Spinal cord (tissue), 10 donors: ENCODE measurements around the gene KIAA1217. TPM values are rescaled to one million over a fixed set of nuclear protein-coding genes. Genes with fewer than 3 reads are reported as not detected.

ENCODE experiments used
- DNase-seq, 6 donors: peaks; one replicate each; pipeline versions ENCODE4 v3.0.0 to v3.0.0-alpha.2; 2013 to 2015; ENCODE audit warnings: low spot score in 6 of 6, low read depth in 4 of 6
- H3K27ac ChIP-seq: one replicate; pipeline ENCODE4 v1.5.1; 2013; ENCODE audit warnings: low read depth, low read length, control low read depth
- H3K27me3 ChIP-seq: one replicate; pipeline ENCODE4 v1.6.1; 2013; ENCODE audit warnings: low read length; ENCODE audit not compliant: control insufficient read depth, insufficient read depth
- H3K36me3 ChIP-seq: one replicate; pipeline ENCODE4 v1.6.1; 2013; ENCODE audit warnings: low read length; ENCODE audit not compliant: control insufficient read depth, insufficient read depth
- H3K4me1 ChIP-seq: one replicate; pipeline ENCODE4 v1.6.1; 2013; ENCODE audit warnings: low read length; ENCODE audit not compliant: control insufficient read depth, insufficient read depth
- H3K4me3 ChIP-seq: one replicate; pipeline ENCODE4 v1.5.1; 2013; ENCODE audit warnings: low read depth, low read length, control low read depth
- H3K9me3 ChIP-seq: one replicate; pipeline ENCODE4 v1.6.1; 2013; ENCODE audit warnings: low read length; ENCODE audit not compliant: control insufficient read depth, insufficient read depth
- WGBS: methylation state at CpG from one replicate; pipeline ENCODE4 v1.1.5; 2013; ENCODE audit warnings: missing lambda C conversion rate; ENCODE audit not compliant: insufficient coverage; 5-methylcytosine and 5-hydroxymethylcytosine counted together
- polyA plus RNA-seq, 2 donors: library from polyadenylated mRNA; unstranded; fragments of 120-200 nt; gene quantifications; one replicate each; pipeline ENCODE4 v1.2.1, GENCODE V29; 2013; ENCODE audit not compliant: insufficient read length in 2 of 2
- total RNA-seq, 2 donors: library from RNA; depleted of rRNA in 1 of 2; stranded (reverse); fragments of 120-200 nt in 1 of 2; fragments of >200 nt in 1 of 2; gene quantifications; one replicate each; pipeline versions ENCODE4 v1.2.3 to v1.2.4, GENCODE V29; 2013 to 2014
- donor health status: healthy.

KIAA1217 gene
- total and polyA plus RNA-seq, 4 donors, result 8.7 to 26.7 (median 15.3) TPM

DNA sequence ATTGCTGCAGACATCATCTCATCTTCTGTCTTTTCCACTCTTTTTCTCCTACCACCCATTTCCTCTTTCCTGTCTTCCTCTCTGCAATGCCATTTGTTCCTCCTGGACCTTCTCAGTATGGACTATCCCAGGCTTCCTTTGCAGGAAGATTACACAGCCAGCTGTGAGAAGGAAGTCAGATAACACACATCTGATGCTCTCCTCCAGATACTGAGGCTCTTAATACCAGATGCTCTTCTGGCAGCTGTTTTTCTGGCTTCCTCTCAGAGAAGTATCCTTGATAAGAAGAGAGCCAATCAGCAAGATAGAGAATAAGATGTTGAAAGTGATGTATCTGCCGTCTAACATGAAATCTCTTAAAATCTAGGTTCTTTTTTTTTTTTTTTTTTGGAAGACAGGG, 14.4 kb downstream of the KIAA1217 start:
- no peaks in the 10 kb centered on the region for H3K4me1 ChIP-seq
- WGBS, result no CpG with 5 or more reads among the region's 1 CpG
- no peaks in the 10 kb centered on the region for H3K9me3 ChIP-seq
- no peaks in the 10 kb centered on the region for H3K27me3 ChIP-seq
- H3K27ac ChIP-seq, result no peak overlapping the region
- no peak overlapping the region for H3K4me3 ChIP-seq
- no peak for DNase-seq
- H3K36me3 ChIP-seq, result no peaks in the 10 kb centered on the region

DNA sequence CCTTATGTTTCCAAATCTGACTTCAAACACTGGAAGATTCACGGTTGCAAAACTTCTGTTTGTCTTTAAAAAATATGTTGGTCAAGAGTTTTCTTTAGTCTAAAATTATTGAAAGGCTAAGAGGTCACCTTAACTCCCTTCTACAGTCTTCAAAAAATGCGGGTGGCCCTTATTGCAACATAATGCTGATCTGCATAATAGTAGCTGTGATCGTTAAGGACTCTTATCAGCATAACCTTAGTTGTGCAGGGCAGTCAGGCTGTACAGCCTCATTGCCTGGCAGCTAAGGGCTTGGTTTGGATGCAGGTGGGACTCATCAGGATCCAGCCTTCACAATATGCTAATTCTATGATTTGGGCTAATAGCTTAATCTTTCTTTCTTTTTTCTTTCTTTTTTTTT, 15.0 kb downstream of the KIAA1217 start:
- no peaks in the 10 kb centered on the region for H3K4me1 ChIP-seq
- no peaks in the 10 kb centered on the region for H3K27me3 ChIP-seq
- H3K36me3 ChIP-seq, result no peaks in the 10 kb centered on the region
- DNase-seq, result no peak
- no peaks in the 10 kb centered on the region for H3K9me3 ChIP-seq
- no peak overlapping the region for H3K27ac ChIP-seq
- H3K4me3 ChIP-seq, result no peak overlapping the region
- WGBS, result 67% methylated on average over 1 of the region's 3 CpGs

DNA sequence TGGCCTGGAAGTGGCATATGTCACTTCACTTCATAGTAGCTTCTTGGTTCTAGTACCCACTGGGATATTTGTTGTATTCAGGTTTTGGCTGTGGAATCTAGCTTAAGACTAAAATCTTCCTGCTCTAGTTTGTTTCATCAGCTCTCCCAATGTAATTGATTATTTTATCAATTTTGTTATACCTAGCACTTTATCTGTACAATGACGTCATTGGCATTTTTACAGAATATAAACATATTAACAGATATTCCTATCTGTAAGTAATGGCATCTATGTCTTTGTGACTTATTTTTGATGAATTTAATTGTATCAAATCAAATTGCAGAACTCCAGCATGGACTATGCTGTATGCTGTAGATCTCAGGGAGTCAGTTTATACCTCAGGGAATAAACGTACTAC, 19.7 kb downstream of the KIAA1217 start:
- no peaks in the 10 kb centered on the region for H3K9me3 ChIP-seq
- no peaks in the 10 kb centered on the region for H3K36me3 ChIP-seq
- no CpG with 5 or more reads among the region's 2 CpGs for WGBS
- no peak overlapping the region for H3K4me3 ChIP-seq
- no peaks in the 10 kb centered on the region for H3K27me3 ChIP-seq
- H3K4me1 ChIP-seq, result no peaks in the 10 kb centered on the region
- no peak for DNase-seq
- no peak overlapping the region for H3K27ac ChIP-seq

DNA sequence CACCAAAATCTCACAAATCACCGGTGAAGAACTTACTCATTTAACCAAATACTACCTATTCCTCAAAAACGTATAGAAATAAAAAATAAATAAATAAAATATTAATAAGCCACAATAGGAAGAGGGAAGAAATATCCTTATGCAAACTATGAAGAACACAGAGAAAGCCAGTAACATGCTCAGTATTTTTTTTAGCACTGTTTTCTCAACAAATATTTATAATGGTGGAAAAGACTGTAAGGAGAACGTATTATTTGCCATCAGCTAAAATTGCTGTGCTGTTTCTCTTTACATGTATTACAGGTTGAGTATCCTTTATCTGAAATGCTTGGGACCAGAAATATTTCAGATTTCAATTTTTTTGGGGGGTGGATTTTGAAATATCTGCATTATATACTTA, 21.0 kb downstream of the KIAA1217 start:
- H3K9me3 ChIP-seq, result no peaks in the 10 kb centered on the region
- no peaks in the 10 kb centered on the region for H3K4me1 ChIP-seq
- WGBS, result no CpG with 5 or more reads among the region's 3 CpGs
- DNase-seq, result no peak
- no peaks in the 10 kb centered on the region for H3K27me3 ChIP-seq
- H3K27ac ChIP-seq, result no peak overlapping the region
- no peaks in the 10 kb centered on the region for H3K36me3 ChIP-seq
- H3K4me3 ChIP-seq, result no peak overlapping the region

DNA sequence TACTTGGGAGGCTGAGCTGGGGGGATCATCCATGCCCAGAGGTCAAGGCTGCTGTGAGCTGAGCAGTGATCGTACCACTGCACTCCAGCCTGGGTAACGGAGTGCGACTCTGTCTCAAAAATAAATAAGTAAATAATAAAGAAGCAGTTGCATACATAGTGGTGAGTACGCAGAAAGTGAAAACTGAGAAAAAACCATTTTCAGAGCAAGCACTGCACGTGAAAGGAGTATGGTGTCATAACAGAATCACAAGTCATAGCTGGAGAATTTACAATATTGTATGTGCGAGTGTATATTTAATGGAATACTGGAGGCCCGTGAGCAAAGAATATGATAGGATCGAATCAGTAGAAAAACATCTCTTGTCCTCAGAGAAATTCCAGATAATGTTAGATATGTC, 22.3 kb downstream of the KIAA1217 start:
- Histone ChIP-seq H3K27ac (no peak overlapping the region), H3K9me3 (no peaks in the 10 kb centered on the region), H3K36me3 (no peaks in the 10 kb centered on the region), H3K27me3 (no peaks in the 10 kb centered on the region), H3K4me1 (no peaks in the 10 kb centered on the region), H3K4me3 (no peak overlapping the region)
- no peak for DNase-seq
- WGBS, result 100% methylated on average over 1 of the region's 8 CpGs

DNA sequence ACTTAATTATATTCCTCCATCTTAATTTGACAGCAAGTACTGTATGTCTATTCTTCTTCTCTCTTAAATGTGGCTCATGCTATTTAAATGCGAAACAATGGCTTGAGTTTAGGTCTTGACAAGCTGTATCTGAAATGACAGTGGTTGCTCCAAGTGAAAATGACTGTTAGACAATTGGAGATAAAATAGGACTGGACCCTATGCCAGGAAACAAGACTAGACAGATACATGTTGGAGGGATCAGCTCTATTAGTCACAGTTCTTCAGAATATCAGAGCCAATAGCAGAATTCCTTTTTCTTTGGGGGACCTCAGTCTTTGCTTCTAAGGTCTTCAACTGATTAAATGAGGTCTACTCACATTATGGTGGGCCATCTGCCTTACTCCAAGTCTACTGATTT, 25.8 kb downstream of the KIAA1217 start:
- Histone ChIP-seq H3K4me3 (no peak overlapping the region), H3K36me3 (no peaks in the 10 kb centered on the region), H3K4me1 (no peaks in the 10 kb centered on the region), H3K9me3 (no peaks in the 10 kb centered on the region), H3K27me3 (no peaks in the 10 kb centered on the region), H3K27ac (no peak overlapping the region)
- DNase-seq, result no peak
- 100% methylated on average over 1 of the region's 1 CpG for WGBS

DNA sequence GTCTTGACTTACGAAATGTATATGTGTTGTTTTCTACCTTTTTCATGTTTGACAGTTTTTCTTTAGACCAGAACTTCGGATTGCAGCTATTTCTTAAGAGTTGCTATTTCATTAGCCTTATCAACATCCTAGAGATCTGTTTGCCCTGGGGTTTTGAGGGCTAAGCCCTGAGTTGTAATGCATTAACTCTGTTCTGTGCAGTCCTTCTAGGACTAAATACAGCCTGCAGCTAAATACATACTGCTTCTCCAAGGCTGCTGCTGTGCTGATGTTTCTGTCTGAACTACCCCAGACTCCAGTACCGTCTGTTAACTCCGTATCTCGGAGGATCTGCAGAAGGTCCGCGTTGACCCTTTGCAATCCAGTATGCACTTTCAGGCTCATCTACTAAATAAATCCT, 26.5 kb downstream of the KIAA1217 start:
- 70% methylated on average over 3 of the region's 7 CpGs for whole genome bisulfite sequencing
- Histone ChIP-seq H3K27ac (no peak overlapping the region), H3K9me3 (no peaks in the 10 kb centered on the region), H3K4me3 (no peak overlapping the region), H3K27me3 (no peaks in the 10 kb centered on the region), H3K36me3 (no peaks in the 10 kb centered on the region), H3K4me1 (no peaks in the 10 kb centered on the region)
- DNase-seq, result no peak

DNA sequence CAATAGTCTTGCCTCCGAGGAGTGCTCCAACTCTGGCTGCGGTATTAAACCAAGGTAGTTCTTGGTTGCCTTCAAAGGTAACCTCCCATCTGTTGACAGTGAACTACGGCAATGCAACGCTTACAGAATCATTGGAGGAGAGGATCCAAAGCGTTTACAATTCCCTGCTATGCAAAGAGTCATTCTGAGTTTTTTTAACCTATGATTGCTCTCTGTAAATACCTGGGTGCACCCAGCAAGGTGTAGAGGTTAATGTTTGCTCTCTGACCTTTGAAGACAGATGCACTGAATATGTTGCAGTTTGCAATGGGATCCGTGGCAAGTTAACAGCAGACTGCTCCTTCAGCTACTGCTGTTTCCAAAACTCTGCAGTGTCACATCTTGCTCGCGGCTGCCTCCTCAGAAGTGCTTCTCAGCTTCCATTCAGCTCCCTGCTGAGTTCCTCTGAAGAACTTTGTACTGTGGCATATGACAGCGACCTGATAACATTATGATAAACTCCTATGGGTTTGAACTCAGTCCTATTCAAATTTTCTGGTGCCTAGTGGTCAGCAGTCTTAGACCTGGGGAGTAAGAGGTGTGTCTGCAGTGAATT, 29.0 kb downstream of the KIAA1217 start:
- no peaks in the 10 kb centered on the region for H3K27me3 ChIP-seq
- peak in 2 of 6 donors; percentile 20 to 40 for DNase-seq
- WGBS, result 52% methylated on average over 8 of the region's 9 CpGs
- no peaks in the 10 kb centered on the region for H3K36me3 ChIP-seq
- no peaks in the 10 kb centered on the region for H3K9me3 ChIP-seq
- no peak overlapping the region for H3K27ac ChIP-seq
- peaks cover 4% of the 10 kb centered on the region for H3K4me1 ChIP-seq
- no peak overlapping the region for H3K4me3 ChIP-seq

DNA sequence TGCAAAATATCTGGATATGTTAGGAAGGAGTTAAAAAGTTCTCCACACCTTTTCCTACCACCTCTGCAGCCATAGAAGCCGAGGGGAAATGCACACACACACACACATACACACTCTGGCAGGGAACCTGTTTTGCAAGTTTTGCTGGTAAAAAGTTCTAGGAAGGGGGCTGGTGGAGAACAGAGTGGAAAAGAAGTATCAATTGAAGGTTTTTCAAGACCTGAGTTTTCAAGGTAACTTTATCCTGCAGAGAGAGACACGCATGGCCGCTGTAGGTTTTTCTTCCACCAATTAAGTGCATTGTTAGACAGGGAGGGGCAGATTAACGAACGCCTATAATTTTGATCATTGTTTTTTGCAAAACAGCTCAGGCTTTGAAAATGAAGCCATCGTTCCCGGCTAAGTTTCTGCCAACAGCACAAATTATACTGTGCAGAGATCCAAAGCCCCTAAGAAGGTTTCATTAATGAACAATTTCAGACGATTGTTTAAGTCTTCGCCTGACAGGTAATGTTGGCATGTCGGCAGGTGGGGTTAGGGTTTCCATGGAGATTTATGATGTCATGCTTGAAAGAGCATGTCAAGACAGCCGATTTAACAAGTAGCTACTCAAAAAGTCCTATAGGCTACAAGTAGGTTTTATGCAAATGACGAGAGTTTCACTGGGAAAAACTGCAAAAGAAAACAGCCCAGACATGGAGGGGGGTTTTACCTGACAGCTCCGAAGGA, 29.7 kb downstream of the KIAA1217 start:
- H3K27me3 ChIP-seq, result no peaks in the 10 kb centered on the region
- 21% methylated on average over 11 of the region's 13 CpGs for WGBS
- H3K4me3 ChIP-seq, result peak overlapping the region; percentile 4
- no peaks in the 10 kb centered on the region for H3K9me3 ChIP-seq
- H3K27ac ChIP-seq, result no peak overlapping the region
- H3K4me1 ChIP-seq, result peaks cover 4% of the 10 kb centered on the region
- peak in 1 of 6 donors; percentile 19 for DNase-seq
- H3K36me3 ChIP-seq, result no peaks in the 10 kb centered on the region
